ENCODE data around the gene PARD3. TPM values are rescaled to one million over a fixed set of nuclear protein-coding genes. Genes with fewer than 3 reads are reported as not detected.

PARD3 gene
- total RNA-seq, 2 donors from 2014 or later = 32.0 to 61.9 TPM

- intact Hi-C loops (cut with DNase I) = no loop called here
- Histone ChIP-seq H3K36me3 (no peaks in the 10 kb centered on the region), H3K4me1 (replicated peaks) (no peaks in the 10 kb centered on the region), H3K27me3 (replicated peaks; ENCODE audit: insufficient read depth) (no peaks in the 10 kb centered on the region), H3K27ac (no peak overlapping the region), H3K9me3 (no peaks in the 10 kb centered on the region), H3K4me3 (no peak overlapping the region)
- no peak for DNase-seq (ENCODE audit: low spot score)
- WGBS = 96% methylated on average over 3 of the region's 3 CpGs
- no peak for TF ChIP-seq POLR2AphosphoS5 (IDR thresholded peaks at IDR 0.05)
- TF ChIP-seq POLR2A (IDR thresholded peaks at IDR 0.05) = no peak
- TF ChIP-seq, protein P1, sequence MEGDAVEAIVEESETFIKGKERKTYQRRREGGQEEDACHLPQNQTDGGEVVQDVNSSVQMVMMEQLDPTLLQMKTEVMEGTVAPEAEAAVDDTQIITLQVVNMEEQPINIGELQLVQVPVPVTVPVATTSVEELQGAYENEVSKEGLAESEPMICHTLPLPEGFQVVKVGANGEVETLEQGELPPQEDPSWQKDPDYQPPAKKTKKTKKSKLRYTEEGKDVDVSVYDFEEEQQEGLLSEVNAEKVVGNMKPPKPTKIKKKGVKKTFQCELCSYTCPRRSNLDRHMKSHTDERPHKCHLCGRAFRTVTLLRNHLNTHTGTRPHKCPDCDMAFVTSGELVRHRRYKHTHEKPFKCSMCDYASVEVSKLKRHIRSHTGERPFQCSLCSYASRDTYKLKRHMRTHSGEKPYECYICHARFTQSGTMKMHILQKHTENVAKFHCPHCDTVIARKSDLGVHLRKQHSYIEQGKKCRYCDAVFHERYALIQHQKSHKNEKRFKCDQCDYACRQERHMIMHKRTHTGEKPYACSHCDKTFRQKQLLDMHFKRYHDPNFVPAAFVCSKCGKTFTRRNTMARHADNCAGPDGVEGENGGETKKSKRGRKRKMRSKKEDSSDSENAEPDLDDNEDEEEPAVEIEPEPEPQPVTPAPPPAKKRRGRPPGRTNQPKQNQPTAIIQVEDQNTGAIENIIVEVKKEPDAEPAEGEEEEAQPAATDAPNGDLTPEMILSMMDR (IDR thresholded peaks at IDR 0.05) = no peak
Observed at GRCh38 chr10:34558093-34558583, 257.0 kb downstream of the PARD3 start.

GRCh38 chr10:34557173-34557572 lies 257.9 kb downstream of the PARD3 start:
- TF ChIP-seq, protein P1 (IDR thresholded peaks at IDR 0.05) = no peak
- TF ChIP-seq POLR2A (IDR thresholded peaks at IDR 0.05) = no peak
- no peak for TF ChIP-seq POLR2AphosphoS5 (IDR thresholded peaks at IDR 0.05)
- 96% methylated on average over 6 of the region's 6 CpGs for WGBS
- no peak overlapping the region for H3K27ac ChIP-seq
- no peaks in the 10 kb centered on the region for H3K9me3 ChIP-seq
- no peaks in the 10 kb centered on the region for H3K36me3 ChIP-seq
- no peaks in the 10 kb centered on the region for H3K27me3 ChIP-seq (replicated peaks; ENCODE audit: insufficient read depth)
- no peak overlapping the region for H3K4me3 ChIP-seq
- no peaks in the 10 kb centered on the region for H3K4me1 ChIP-seq (replicated peaks)
- intact Hi-C loops (cut with DNase I) = no loop called here
- no peak for DNase-seq (ENCODE audit: low spot score)

- no peak for TF ChIP-seq POLR2AphosphoS5 (IDR thresholded peaks at IDR 0.05)
- no peak for DNase-seq (ENCODE audit: low spot score)
- Histone ChIP-seq H3K9me3 (no peaks in the 10 kb centered on the region), H3K27me3 (replicated peaks; ENCODE audit: insufficient read depth) (no peaks in the 10 kb centered on the region), H3K4me3 (no peak overlapping the region), H3K4me1 (replicated peaks) (no peaks in the 10 kb centered on the region), H3K36me3 (no peaks in the 10 kb centered on the region), H3K27ac (no peak overlapping the region)
- intact Hi-C loops (cut with DNase I) = no loop called here
- 100% methylated on average over 1 of the region's 1 CpG for WGBS
Observed at GRCh38 chr10:34555653-34556052, 259.4 kb downstream of the PARD3 start.

GRCh38 chr10:34553747-34554146 lies 261.3 kb downstream of the PARD3 start:
- H3K4me1 ChIP-seq (replicated peaks) = no peaks in the 10 kb centered on the region
- intact Hi-C loops (cut with DNase I) = no loop called here
- H3K9me3 ChIP-seq = no peaks in the 10 kb centered on the region
- WGBS = 76% methylated on average over 1 of the region's 1 CpG
- H3K36me3 ChIP-seq = no peaks in the 10 kb centered on the region
- H3K4me3 ChIP-seq = no peak overlapping the region
- no peak overlapping the region for H3K27ac ChIP-seq
- no peaks in the 10 kb centered on the region for H3K27me3 ChIP-seq (replicated peaks; ENCODE audit: insufficient read depth)
- TF ChIP-seq POLR2A (IDR thresholded peaks at IDR 0.05) = no peak
- no peak for TF ChIP-seq POLR2AphosphoS5 (IDR thresholded peaks at IDR 0.05)
- TF ChIP-seq, protein P1 (IDR thresholded peaks at IDR 0.05) = no peak
- DNase-seq (ENCODE audit: low spot score) = no peak

DNA sequence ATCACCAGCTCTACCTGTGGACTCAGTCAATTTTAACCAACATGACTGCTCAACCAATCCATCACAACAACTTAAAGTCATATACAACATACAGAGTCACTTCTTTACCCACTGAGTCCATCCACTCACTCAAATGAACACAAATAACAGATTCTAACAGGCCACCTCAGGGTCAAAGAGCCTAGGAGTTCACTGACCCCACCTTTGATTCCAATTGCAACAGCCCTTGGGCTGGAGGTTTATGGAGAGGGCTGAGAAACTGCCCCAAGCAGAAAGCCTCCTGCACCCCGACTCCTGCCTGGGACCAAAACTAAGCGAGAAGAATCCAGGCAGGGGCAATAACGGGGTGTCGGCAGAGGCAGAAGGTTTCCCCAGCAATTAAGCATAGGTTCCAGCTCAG lies 263.8 kb downstream of the PARD3 start:
- Histone ChIP-seq H3K4me1 (replicated peaks) (no peaks in the 10 kb centered on the region), H3K36me3 (no peaks in the 10 kb centered on the region), H3K27ac (no peak overlapping the region), H3K9me3 (no peaks in the 10 kb centered on the region), H3K4me3 (no peak overlapping the region), H3K27me3 (replicated peaks; ENCODE audit: insufficient read depth) (no peaks in the 10 kb centered on the region)
- TF ChIP-seq, protein P1 (IDR thresholded peaks at IDR 0.05) = no peak
- no peak for TF ChIP-seq POLR2A (IDR thresholded peaks at IDR 0.05)
- TF ChIP-seq POLR2AphosphoS5 (IDR thresholded peaks at IDR 0.05) = no peak
- DNase-seq (ENCODE audit: low spot score) = no peak
- 100% methylated on average over 4 of the region's 4 CpGs for WGBS
- intact Hi-C loops (cut with DNase I) = no loop called here
